GM18505 (cell line): Measurements from ENCODE around the gene SCYL2.

Source experiments
- ATAC-seq: cut with Tn5 transposase; IDR thresholded peaks from one replicate; pipeline ENCODE4 v1.9.1; 2021; ENCODE audit not compliant: unreplicated experiment
- POLR2A ChIP-seq: IDR thresholded peaks from 4 replicates; pipeline ENCODE4 v1.6.1; 2011; ENCODE audit warnings: borderline replicate concordance; ENCODE audit not compliant: insufficient read depth, insufficient read length; ENCODE audit errors: extremely low read depth

Gene SCYL2

DNA sequence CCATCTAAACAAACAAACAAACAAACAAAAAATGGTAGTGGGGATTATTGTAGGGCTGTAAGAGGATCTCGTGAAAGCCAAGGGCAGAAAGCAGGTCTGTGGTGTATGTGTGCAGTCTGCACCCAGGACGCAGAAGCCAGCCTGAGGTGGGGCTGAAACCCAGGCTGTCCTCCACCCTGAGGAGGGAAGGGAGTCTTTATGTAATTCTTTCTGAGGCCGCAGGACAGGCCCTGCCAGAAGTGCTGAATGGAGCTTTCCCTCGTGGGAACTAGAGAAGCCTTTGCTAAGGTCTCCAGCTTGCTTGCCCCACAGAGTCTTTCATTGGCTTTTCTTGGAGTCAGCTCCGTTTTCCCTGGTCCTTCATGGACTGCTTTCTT is 117.6 kb downstream of the SCYL2 start:
- ATAC-seq, result no peak
- no peak for TF ChIP-seq POLR2A

DNA sequence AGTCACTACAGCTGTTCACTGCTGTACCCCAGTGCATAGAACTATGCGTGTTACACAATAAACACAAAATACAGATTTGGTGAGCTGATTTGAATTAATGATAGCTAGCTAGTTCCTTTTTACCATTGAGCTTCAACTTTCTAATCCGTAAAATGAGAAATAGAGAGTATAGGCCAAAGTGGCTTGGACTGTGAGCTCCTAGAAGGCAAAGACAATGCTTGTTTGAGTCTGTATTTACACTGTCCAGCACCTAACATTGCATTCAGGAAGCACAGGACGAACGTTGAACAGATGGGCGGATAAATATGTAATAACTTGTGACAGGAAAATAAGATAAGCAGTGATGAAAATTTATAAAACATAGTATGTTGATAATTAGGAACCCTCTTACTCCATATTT is 121.4 kb downstream of the SCYL2 start:
- no peak for ATAC-seq
- TF ChIP-seq POLR2A, result no peak
